ENCODE data around the gene DRC1.

The DRC1 gene

GRCh38 chr2:26475832-26476501 lies 74.2 kb downstream of the DRC1 start:
- DNase-seq (ENCODE audit: low read depth in 2 of 3, low spot score in 2 of 3): no peak

- no peak for DNase-seq (ENCODE audit: low read depth in 2 of 3, low spot score in 2 of 3)
These were observed 75.6 kb downstream of the DRC1 start for GRCh38 chr2:26477126-26477910.

GRCh38 chr2:26477911-26478253 lies 76.2 kb downstream of the DRC1 start, which contains the start of gene OTOF:
TSS of gene OTOF (minus strand) at chr2:26478124.
- no peak for DNase-seq (ENCODE audit: low read depth in 2 of 3, low spot score in 2 of 3)

GRCh38 chr2:26478366-26478765 lies 76.6 kb downstream of the DRC1 start:
- no peak for DNase-seq (ENCODE audit: low read depth in 2 of 3, low spot score in 2 of 3)

- no peak for DNase-seq (ENCODE audit: low read depth in 2 of 3, low spot score in 2 of 3)
These were observed 77.5 kb downstream of the DRC1 start for GRCh38 chr2:26479131-26479788.

- no peak for DNase-seq (ENCODE audit: low read depth in 2 of 3, low spot score in 2 of 3)
These were observed 78.3 kb downstream of the DRC1 start for GRCh38 chr2:26479789-26480565.

GRCh38 chr2:26480566-26481423 lies 79.1 kb downstream of the DRC1 start:
- no peak for DNase-seq (ENCODE audit: low read depth in 2 of 3, low spot score in 2 of 3)

GRCh38 chr2:26481706-26482105 lies 80.0 kb downstream of the DRC1 start:
- no peak for DNase-seq (ENCODE audit: low read depth in 2 of 3, low spot score in 2 of 3)

GRCh38 chr2:26482211-26483026 lies 80.7 kb downstream of the DRC1 start:
- no peak for DNase-seq (ENCODE audit: low read depth in 2 of 3, low spot score in 2 of 3)

- no peak for DNase-seq (ENCODE audit: low read depth in 2 of 3, low spot score in 2 of 3)
These were observed 81.3 kb downstream of the DRC1 start for GRCh38 chr2:26483027-26483326.

- no peak for DNase-seq (ENCODE audit: low read depth in 2 of 3, low spot score in 2 of 3)
These were observed 81.8 kb downstream of the DRC1 start for GRCh38 chr2:26483516-26483915.

GRCh38 chr2:26483957-26484565 lies 82.3 kb downstream of the DRC1 start:
- no peak for DNase-seq (ENCODE audit: low read depth in 2 of 3, low spot score in 2 of 3)

- no peak for DNase-seq (ENCODE audit: low read depth in 2 of 3, low spot score in 2 of 3)
These were observed 82.9 kb downstream of the DRC1 start for GRCh38 chr2:26484579-26484978.

GRCh38 chr2:26485099-26485498 lies 83.4 kb downstream of the DRC1 start:
- no peak for DNase-seq (ENCODE audit: low read depth in 2 of 3, low spot score in 2 of 3)

- DNase-seq (ENCODE audit: low read depth in 2 of 3, low spot score in 2 of 3): no peak
These were observed 84.2 kb downstream of the DRC1 start for GRCh38 chr2:26485725-26486418.

- DNase-seq (ENCODE audit: low read depth in 2 of 3, low spot score in 2 of 3): no peak
These were observed 85.1 kb downstream of the DRC1 start for GRCh38 chr2:26486789-26487188.

GRCh38 chr2:26487192-26487591 lies 85.5 kb downstream of the DRC1 start:
- DNase-seq (ENCODE audit: low read depth in 2 of 3, low spot score in 2 of 3): no peak

GRCh38 chr2:26488463-26489212 lies 86.9 kb downstream of the DRC1 start:
- no peak for DNase-seq (ENCODE audit: low read depth in 2 of 3, low spot score in 2 of 3)
